Upper lobe of right lung (tissue), 1 donor: Measurements from ENCODE around the gene USP6. TPM values are rescaled to one million over a fixed set of nuclear protein-coding genes. Genes with fewer than 3 reads are reported as not detected.

Experiments
- ATAC-seq: fragments of 200-7000 bp; cut with Tn5 transposase; one replicate; pipeline ENCODE4 v1.9.1; 2020; ENCODE audit warnings: mild to moderate bottlenecking, moderate library complexity
- DNase-seq: peaks from one replicate; pipeline ENCODE4 v3.0.0-alpha.2; 2020
- H3K27ac ChIP-seq: fragments of 200-600 bp; one replicate; pipeline ENCODE4 v1.8.0; 2022
- H3K27me3 ChIP-seq: fragments of 200-600 bp; one replicate; pipeline ENCODE4 v1.8.0; 2022; ENCODE audit warnings: mild to moderate bottlenecking
- H3K36me3 ChIP-seq: fragments of 200-600 bp; one replicate; pipeline ENCODE4 v1.8.0; 2022
- H3K4me1 ChIP-seq: fragments of 200-600 bp; one replicate; pipeline ENCODE4 v1.8.0; 2022
- H3K4me3 ChIP-seq: fragments of 200-600 bp; one replicate; pipeline ENCODE4 v1.8.0; 2022; ENCODE audit warnings: mild to moderate bottlenecking
- H3K9me3 ChIP-seq: fragments of 200-600 bp; one replicate; pipeline ENCODE4 v1.8.0; 2022
- CTCF ChIP-seq: fragments of 200-600 bp; IDR thresholded peaks from one replicate; pipeline ENCODE4 v1.8.0; 2022; ENCODE audit warnings: antibody characterized with exemption
- intact Hi-C: fragments of 100-400 bp; cut with DNase I; formaldehyde crosslinking; loops from one replicate; pipeline ENCODE4 v1.11.0; 2022
- total RNA-seq: library from RNA; stranded (reverse); fragmentation: NEBNext Ultra II Directional; extraction: Animal tissue kit (Norgen Biotek cat#: 25700); gene quantifications from one replicate; pipeline ENCODE4 v1.2.1, GENCODE V29; 2021
- donor health status: DM: no; HTN: yes; CAD: no; lungs with severe emphysema.

The USP6 gene
- total RNA-seq, 1 donor from 2014 or later = 0.14 TPM

GRCh38 chr17:5078106-5079028 lies 37.5 kb upstream of the USP6 start, which contains the start of gene ZFP3:
ZFP3 (plus strand) TSS chr17:5078467; CDS start chr17:5091505, 13,038 bp downstream.
- Histone ChIP-seq H3K27me3 (no peaks in the 10 kb centered on the region), H3K4me3 (peak within 1 kb of the TSS; percentile 79), H3K27ac (peak within 1 kb of the TSS; percentile 84), H3K36me3 (no peaks in the 10 kb centered on the region), H3K4me1 (peaks cover 9% of the 10 kb centered on the region), H3K9me3 (no peaks in the 10 kb centered on the region)
- no peak for TF ChIP-seq CTCF
- intact Hi-C loops = no loop called here
- ATAC-seq (peak; percentile 99), DNase-seq (peak; percentile 95)

GRCh38 chr17:5080591-5080990 lies 35.2 kb upstream of the USP6 start:
- ATAC-seq = no peak
- no peak overlapping the region for H3K4me3 ChIP-seq
- H3K27ac ChIP-seq = no peak overlapping the region
- no peaks in the 10 kb centered on the region for H3K27me3 ChIP-seq
- no peaks in the 10 kb centered on the region for H3K9me3 ChIP-seq
- intact Hi-C loops = no loop called here
- no peaks in the 10 kb centered on the region for H3K36me3 ChIP-seq
- TF ChIP-seq CTCF = no peak
- H3K4me1 ChIP-seq = peaks cover 9% of the 10 kb centered on the region
- DNase-seq = no peak

- H3K27ac ChIP-seq = no peak overlapping the region
- intact Hi-C loops = no loop called here
- ATAC-seq (no peak), DNase-seq (no peak)
- peaks cover 76% of the 10 kb centered on the region for H3K9me3 ChIP-seq
- H3K27me3 ChIP-seq = no peaks in the 10 kb centered on the region
- H3K4me3 ChIP-seq = no peak overlapping the region
- H3K4me1 ChIP-seq = no peaks in the 10 kb centered on the region
- peaks cover 19% of the 10 kb centered on the region for H3K36me3 ChIP-seq
- no peak for TF ChIP-seq CTCF
Measured at GRCh38 chr17:5092218-5093010, 23.4 kb upstream of the USP6 start.

GRCh38 chr17:5096731-5097100 lies 19.1 kb upstream of the USP6 start:
- Histone ChIP-seq H3K4me3 (peak overlapping the region; percentile 53), H3K27me3 (no peaks in the 10 kb centered on the region), H3K4me1 (no peaks in the 10 kb centered on the region), H3K27ac (no peak overlapping the region), H3K9me3 (peaks cover 42% of the 10 kb centered on the region), H3K36me3 (peaks cover 6% of the 10 kb centered on the region)
- TF ChIP-seq CTCF = no peak
- no peak for ATAC-seq
- intact Hi-C loops = no loop called here
- no peak for DNase-seq

DNA sequence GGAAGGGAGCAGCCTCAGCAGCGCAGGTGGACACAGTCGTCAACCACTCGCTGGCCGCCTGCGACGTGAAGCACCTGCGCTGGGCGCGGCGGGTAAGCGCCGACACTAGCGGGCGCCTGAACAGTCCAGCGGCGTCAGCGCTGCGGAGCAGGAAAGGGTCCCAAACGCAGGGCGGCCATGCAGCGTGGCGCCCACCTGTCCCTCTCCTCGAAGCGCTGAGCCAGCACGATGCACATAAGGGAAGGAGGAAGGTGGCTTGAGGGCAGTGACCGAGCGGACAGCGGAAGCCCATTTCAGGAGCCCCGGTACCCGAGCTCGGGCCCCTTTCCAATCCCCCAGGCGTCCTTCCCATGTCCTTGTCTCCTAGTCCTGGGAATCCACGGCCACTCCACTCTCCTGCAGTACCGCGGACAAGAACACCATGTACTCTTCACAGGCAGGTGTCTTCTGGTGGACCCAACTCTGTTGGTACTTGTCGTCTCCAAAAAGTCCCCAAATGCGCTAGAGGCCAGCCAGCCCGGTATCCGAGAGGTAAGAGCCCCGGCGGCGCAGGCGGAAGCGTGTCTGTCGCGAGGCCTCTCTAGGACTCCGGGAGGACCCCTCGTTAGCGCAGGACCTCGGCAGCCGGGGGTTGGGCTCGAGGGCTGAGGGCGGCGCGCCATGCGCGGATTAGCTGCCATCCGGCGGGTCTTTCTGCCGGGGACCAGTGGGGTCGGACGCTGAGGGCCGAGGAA lies 18.6 kb upstream of the USP6 start:
- Histone ChIP-seq H3K27ac (peak overlapping the region; percentile 42), H3K9me3 (peaks cover 37% of the 10 kb centered on the region), H3K4me3 (peak overlapping the region; percentile 53), H3K27me3 (no peaks in the 10 kb centered on the region), H3K36me3 (peaks cover under 1% of the 10 kb centered on the region), H3K4me1 (no peaks in the 10 kb centered on the region)
- no peak for TF ChIP-seq CTCF
- DNase-seq (peak; percentile 78), ATAC-seq (peak; percentile 85)
- intact Hi-C loops = no loop called here
